NK-92 (cell line): ENCODE data around the gene PEX7.
"Not testable (repeated sequence)": the region's sequence is repeated elsewhere in the genome, so short reads cannot be mapped to it uniquely, and the experiment has no call there.

Experiments used
- DNase-seq: peaks from one replicate; lab custom pipeline; 2025; ENCODE audit not compliant: unreplicated experiment; lab: John Stamatoyannopoulos, UW

PEX7 gene

GRCh38 chr6:136949957-136950356 is 127.6 kb downstream of the PEX7 start:
- not testable (repeated sequence) for DNase-seq

GRCh38 chr6:136950436-136951126 is 128.2 kb downstream of the PEX7 start:
- no peak for DNase-seq

- DNase-seq, result no peak
Measured at GRCh38 chr6:136952714-136953260, 130.4 kb downstream of the PEX7 start.

GRCh38 chr6:136955123-136955522 is 132.7 kb downstream of the PEX7 start:
- DNase-seq, result no peak

GRCh38 chr6:136956590-136957544 is 134.5 kb downstream of the PEX7 start:
- no peak for DNase-seq

GRCh38 chr6:136958168-136958567 is 135.8 kb downstream of the PEX7 start:
- no peak for DNase-seq

GRCh38 chr6:136959471-136959891 is 137.1 kb downstream of the PEX7 start:
- DNase-seq, result no peak

- not testable (repeated sequence) for DNase-seq
Measured at GRCh38 chr6:136959935-136960334, 137.5 kb downstream of the PEX7 start.

GRCh38 chr6:136960781-136961180 is 138.4 kb downstream of the PEX7 start:
- DNase-seq, result no peak

GRCh38 chr6:136961848-136962247 is 139.5 kb downstream of the PEX7 start:
- no peak for DNase-seq

- DNase-seq, result no peak
Measured at GRCh38 chr6:136962661-136963060, 140.3 kb downstream of the PEX7 start.

GRCh38 chr6:136963259-136963658 is 140.9 kb downstream of the PEX7 start:
- DNase-seq, result no peak
